DMS153 (cell line): ENCODE measurements around the gene KRT33B.

Experiments
- DNase-seq: peaks from one replicate; lab custom pipeline; 2025; lab: John Stamatoyannopoulos, UW

The KRT33B gene

GRCh38 chr17:41325126-41325525 lies 44.5 kb downstream of the KRT33B start:
- no peak for DNase-seq

- no peak for DNase-seq
These were observed 45.2 kb downstream of the KRT33B start for GRCh38 chr17:41324180-41325075.

GRCh38 chr17:41322903-41323895 lies 46.4 kb downstream of the KRT33B start:
- no peak for DNase-seq

GRCh38 chr17:41322094-41322902 lies 47.3 kb downstream of the KRT33B start:
- DNase-seq = peak; percentile 31

- no peak for DNase-seq
These were observed 51.4 kb downstream of the KRT33B start for GRCh38 chr17:41318231-41318630.

- DNase-seq = peak; percentile 39
These were observed 53.7 kb downstream of the KRT33B start for GRCh38 chr17:41315814-41316445.

- DNase-seq = no peak
These were observed 54.3 kb downstream of the KRT33B start, which contains the start of gene KRTAP17-1 for GRCh38 chr17:41315204-41315794. Gene KRTAP17-1, minus strand, starts transcription at chr17:41315710. Its CDS starts 60 bp downstream, at chr17:41315650.
